Glomerular visceral epithelial cell (primary cell): ENCODE results near the gene SECTM1.

Source experiments
- DNase-seq: peaks from one replicate; pipeline ENCODE4 v3.0.0-alpha.2; 2016; ENCODE audit errors: extremely low spot score

The SECTM1 gene

GRCh38 chr17:82299452-82299851, 34.1 kb downstream of the SECTM1 start:
- DNase-seq, result no peak

GRCh38 chr17:82298538-82299421, 34.8 kb downstream of the SECTM1 start:
- no peak for DNase-seq

DNA sequence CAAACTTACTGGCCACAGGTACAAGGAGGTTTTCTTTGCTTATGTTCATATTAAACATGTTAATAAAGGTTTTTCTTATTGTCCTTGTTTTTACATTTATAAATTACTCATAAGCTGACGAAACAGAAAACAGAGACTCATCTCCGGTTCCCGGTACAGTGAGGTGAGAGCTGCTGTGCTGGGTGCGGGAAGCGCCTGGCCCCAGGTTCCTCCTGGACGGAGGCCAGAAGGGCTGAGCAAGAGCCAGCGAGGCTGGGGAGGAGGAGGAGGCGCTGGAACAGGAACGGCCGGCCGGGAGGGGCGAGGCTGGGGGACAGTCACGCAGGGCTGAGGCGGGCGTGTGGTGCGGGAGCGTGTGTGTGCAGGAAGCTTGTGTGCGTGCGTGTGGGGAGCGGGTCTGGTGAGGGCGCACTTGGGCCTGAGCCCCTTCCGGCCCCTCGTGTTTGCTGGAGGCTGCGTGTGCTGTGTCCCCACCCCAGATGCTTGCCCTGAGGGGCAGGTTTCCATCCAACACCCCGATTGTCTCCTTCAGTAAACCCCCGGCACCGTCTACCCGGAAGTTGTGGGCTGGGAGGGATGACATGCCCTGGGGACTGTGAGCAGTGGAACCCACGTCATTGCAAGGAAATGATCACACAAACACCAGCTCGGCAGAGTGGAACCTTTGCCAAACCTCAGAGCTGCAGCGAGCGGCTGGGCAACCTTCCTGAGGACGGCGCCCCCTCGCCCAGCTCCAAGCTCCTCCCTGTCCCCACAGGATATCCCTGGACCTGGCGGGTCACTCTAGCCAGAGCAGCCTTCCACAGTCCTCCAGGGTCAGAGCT, 35.6 kb downstream of the SECTM1 start:
- peak; percentile 91 for DNase-seq

GRCh38 chr17:82297280-82297713, 36.3 kb downstream of the SECTM1 start:
- peak; percentile 93 for DNase-seq

DNA sequence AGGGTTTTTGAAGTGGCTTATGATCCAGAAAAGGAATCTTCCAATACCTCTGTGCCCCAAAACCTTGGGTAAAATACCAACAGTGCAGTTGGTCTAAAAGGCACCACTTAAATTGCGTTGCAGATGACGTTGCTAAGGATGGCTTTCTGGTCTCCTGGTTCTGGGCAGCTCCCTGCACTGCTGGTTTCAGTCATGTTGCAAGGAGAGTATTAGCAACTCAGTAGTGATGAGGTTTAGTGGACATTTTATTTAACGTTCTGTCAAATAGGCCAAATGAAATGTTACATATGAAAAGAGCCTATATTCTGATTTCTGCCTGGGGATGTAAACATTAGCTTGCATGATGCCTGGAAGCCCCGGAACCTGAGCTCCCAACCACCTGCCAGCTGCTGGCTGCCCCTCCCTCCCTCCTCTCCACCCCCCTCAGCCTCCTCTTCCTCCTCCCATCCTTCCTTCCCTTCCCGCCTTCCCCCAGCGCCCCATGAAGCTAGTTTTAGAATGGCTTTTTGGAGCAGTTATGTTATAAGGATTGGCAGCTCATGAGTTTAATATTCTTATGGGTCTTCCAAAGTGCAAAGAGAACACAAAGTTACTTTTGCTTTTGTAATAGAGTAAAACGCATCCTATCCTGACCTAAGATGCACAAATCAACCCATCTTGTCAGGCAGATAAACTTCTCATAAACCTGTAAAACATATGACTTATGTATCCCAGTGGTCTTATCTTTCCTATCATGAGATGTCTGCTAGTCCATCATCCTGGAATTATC, 36.9 kb downstream of the SECTM1 start:
- no peak for DNase-seq

GRCh38 chr17:82295472-82295814, 38.1 kb downstream of the SECTM1 start:
- DNase-seq, result no peak

DNA sequence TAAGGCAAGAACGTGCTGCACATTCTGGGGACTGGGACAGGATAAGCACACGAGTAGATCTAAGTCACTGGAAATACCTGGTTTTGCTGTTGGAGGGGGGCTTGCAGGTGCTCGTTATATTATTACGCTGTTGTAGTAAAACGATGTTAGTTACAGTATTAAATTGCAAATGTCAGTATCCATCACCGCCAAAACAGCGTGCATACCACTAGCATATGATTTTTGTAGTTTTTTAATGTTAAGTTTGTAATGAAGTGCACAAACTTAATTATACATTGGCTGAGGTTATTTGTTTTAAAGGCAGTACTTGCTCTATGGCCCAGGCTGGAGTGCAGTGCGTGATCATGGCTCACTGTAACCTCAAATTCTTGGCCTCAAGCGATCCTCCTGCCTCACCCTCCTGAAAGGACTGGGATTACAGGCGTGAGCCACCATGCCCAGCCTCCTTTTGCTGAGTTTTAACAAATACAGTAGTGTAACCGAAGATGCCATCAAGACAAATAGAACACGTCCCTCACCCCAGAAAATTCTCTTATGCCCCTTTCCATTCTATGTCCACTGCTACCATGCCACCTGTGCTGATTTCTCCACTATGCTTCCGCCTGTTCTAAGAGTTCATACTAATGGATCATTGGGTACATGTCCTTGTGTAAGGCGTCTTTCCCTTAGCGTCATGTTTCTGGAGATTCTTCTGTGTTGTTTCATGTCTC, 39.3 kb downstream of the SECTM1 start:
- no peak for DNase-seq

- peak; percentile 97 for DNase-seq
Observed at GRCh38 chr17:82292251-82293154, 41.1 kb downstream of the SECTM1 start.

- no peak for DNase-seq
Observed at GRCh38 chr17:82291582-82292250, 41.9 kb downstream of the SECTM1 start.

GRCh38 chr17:82287868-82288801, 45.4 kb downstream of the SECTM1 start:
- peak; percentile 88 for DNase-seq

DNA sequence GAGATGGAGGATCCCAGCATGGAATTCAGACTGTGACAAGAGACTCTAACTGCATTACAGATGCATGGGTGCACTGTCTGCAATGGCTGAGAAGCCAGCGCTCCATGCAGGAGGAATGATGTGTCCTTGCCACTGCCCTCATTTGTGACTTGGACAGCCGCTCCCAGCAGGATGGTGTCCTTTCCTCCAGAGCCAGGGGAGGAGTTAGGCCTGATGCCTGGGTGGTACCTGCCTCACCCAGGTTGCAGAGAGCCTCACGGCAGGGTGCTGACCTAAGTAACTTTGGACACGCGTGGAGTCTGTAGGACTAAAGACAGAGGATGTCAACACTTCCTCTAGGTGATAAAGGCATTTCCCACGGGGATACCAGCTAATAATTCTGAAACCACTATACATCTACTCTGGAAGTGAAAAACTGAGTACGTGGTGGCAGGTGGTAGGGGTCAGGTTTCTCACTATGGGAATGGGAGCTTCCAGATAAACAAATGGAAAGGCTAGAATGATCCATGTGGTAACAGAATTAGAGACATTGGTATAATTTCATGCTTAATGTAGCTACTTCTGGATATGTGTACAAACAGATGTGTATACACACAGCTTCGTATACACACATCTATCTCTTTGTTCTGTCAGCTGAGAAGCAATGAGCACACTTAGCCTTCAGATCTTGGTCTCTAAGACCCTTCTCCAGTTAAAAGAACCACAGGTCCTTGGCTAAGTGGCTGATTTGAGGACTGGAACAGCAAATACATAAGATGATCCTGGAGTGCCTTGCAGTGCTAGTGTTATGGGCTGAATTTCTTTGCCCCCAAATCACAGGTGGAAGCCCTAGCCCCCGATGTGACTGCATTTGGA, 46.3 kb downstream of the SECTM1 start:
- no peak for DNase-seq

- DNase-seq, result no peak
Observed at GRCh38 chr17:82285141-82285540, 48.4 kb downstream of the SECTM1 start.

DNA sequence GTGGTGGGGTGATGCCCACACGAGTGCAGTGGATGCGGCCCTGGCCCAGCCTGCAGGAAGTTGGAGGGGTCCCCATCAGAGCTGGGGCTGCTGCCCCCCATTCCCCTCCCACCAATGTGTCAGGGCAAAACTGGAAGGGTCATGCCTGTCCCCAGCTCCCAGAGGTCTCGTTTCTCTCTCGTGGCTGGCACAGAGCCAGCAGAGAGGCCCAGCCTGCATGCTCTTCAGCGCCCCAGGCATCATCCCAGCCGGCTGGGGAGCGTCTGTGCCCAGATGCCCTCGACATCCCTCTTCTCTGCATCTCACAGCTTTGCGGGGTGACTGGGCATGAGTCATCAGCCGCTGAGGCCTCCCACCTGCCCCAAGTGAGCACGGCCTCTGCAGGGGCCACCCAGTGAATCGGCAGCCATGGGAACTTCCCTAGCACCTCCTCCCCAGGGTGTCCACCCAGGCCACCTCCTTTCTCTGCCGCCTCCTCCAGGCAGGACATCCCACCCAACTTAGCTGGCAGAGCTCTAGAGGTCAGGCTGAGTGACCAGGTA, 50.3 kb downstream of the SECTM1 start:
- peak; percentile 97 for DNase-seq

GRCh38 chr17:82282239-82283207, 51.0 kb downstream of the SECTM1 start:
- DNase-seq, result no peak

DNA sequence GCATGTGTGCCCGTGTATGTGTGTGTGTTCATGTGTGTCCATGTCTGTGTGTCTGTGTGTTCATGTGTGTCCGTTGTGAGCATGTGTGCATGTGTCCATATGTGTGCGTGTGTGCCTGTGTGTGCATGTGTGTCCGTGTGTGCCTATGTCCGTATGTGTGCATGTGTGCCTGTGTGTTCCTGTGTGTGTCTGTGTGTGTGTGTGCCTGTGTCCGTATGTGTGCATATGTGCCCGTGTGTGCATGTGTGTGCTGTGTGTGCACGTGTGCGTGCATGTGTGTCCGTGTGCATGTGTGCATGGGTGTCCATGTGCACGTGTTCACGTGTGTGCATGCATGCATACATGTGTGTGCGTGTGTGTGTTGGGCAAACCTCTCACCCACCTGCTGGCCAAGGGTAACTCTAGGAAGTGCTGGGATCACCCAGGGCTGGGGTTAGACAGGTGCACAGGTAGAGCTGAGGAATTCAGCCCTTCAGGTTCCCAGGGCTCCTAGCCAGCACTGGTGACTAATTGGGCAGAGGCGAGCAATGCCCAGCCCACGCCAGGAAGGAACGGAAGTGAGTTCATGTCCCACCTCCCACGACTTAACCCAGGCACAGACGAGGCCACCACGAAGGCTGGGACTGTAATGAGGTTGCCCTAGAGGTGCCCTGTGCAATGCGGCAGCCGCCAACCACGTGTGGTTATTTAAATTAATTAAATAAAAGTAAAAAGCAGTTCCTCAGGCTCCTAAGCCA, 51.9 kb downstream of the SECTM1 start:
- DNase-seq, result peak; percentile 91

DNA sequence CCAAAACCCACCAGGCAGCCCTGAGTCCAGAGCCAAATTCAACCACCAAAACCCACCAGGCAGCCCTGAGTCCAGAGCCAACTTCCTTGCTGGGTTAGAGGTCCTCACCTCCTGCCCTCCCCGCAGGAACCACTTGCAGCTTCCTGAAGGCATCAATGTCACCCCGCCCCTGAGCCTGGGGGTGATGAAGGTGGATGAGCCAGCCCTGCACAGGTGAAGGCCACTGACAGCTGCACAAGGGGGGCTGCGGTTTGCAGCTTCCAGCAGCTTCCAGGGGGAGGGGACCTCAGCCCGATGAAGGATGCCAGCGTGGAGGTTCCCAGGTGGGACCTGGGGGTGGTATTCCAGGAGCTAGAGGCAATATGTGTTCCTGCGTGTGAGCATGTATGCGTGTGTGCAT, 52.5 kb downstream of the SECTM1 start:
- DNase-seq, result no peak
